Mesodermal cell (in vitro differentiated cells): ENCODE results near the gene PSMD3.
A peak's percentile ranks its signal among the peaks of the same experiment; 100 is the strongest.
"Not testable (repeated sequence)": the region's sequence is repeated elsewhere in the genome, so short reads cannot be mapped to it uniquely, and the experiment has no call there.

Source experiments
- H3K27ac ChIP-seq: 2 replicates; pipeline ENCODE4 v1.7.0; 2013; ENCODE audit warnings: mild to moderate bottlenecking, low read depth, low read length, moderate library complexity; ENCODE audit not compliant: severe bottlenecking
- H3K36me3 ChIP-seq: 2 replicates; pipeline ENCODE4 v1.7.1; 2013; ENCODE audit warnings: mild to moderate bottlenecking, low read length, moderate library complexity; ENCODE audit not compliant: control insufficient read depth, insufficient read depth
- H3K4me1 ChIP-seq: one replicate; pipeline ENCODE4 v1.7.1; 2013; ENCODE audit warnings: mild to moderate bottlenecking, low read length; ENCODE audit not compliant: insufficient read depth, control insufficient read depth, poor library complexity, severe bottlenecking
- H3K4me3 ChIP-seq: 2 replicates; pipeline ENCODE4 v1.7.0; 2013; ENCODE audit warnings: low read length, control low read depth, mild to moderate bottlenecking; ENCODE audit not compliant: insufficient read depth, poor library complexity, severe bottlenecking; ENCODE audit errors: extremely low read depth
- H3K9me3 ChIP-seq: 2 replicates; pipeline ENCODE4 v1.7.1; 2013; ENCODE audit warnings: mild to moderate bottlenecking, low read length, moderate library complexity; ENCODE audit not compliant: control insufficient read depth
- WGBS, 2 experiments: methylation state at CpG; one replicate each; pipeline ENCODE4 v1.1.5; 2013; ENCODE audit warnings: missing lambda C conversion rate in 2 of 2; ENCODE audit not compliant: insufficient coverage in 2 of 2; 5-methylcytosine and 5-hydroxymethylcytosine counted together

Gene PSMD3

GRCh38 chr17:39946551-39947330 is 33.9 kb upstream of the PSMD3 start:
- 85 to 90% methylated on average over 11 to 13 of the region's 15 CpGs for WGBS, 2 experiments
- Histone ChIP-seq H3K4me3 (no peak overlapping the region), H3K4me1 (peaks cover 8% of the 10 kb centered on the region), H3K36me3 (no peaks in the 10 kb centered on the region), H3K9me3 (no peaks in the 10 kb centered on the region), H3K27ac (no peak overlapping the region)

GRCh38 chr17:39948489-39948828 is 32.1 kb upstream of the PSMD3 start:
- not testable (repeated sequence) for H3K4me3 ChIP-seq, H3K36me3 ChIP-seq, H3K9me3 ChIP-seq, H3K27ac ChIP-seq
- H3K4me1 ChIP-seq: peaks cover 11% of the 10 kb centered on the region
- WGBS, 2 experiments: 83 to 89% methylated on average over 2 to 3 of the region's 5 CpGs

- no peaks in the 10 kb centered on the region for H3K9me3 ChIP-seq
- no peak overlapping the region for H3K4me3 ChIP-seq
- no peaks in the 10 kb centered on the region for H3K36me3 ChIP-seq
- H3K27ac ChIP-seq: no peak overlapping the region
- 86% methylated on average over 1 of the region's 2 CpGs; no CpG with 5 or more reads in 1 of the 2 experiments for WGBS, 2 experiments
- peaks cover 11% of the 10 kb centered on the region for H3K4me1 ChIP-seq
These were observed 31.6 kb upstream of the PSMD3 start for GRCh38 chr17:39949028-39949427.

- Histone ChIP-seq H3K4me1 (peaks cover 11% of the 10 kb centered on the region), H3K36me3 (no peaks in the 10 kb centered on the region), H3K27ac (no peak overlapping the region), H3K9me3 (no peaks in the 10 kb centered on the region), H3K4me3 (no peak overlapping the region)
- WGBS, 2 experiments: 81 to 98% methylated on average over 3 of the region's 5 CpGs
These were observed 29.7 kb upstream of the PSMD3 start for GRCh38 chr17:39950871-39951348.

- no peaks in the 10 kb centered on the region for H3K9me3 ChIP-seq
- peaks cover 11% of the 10 kb centered on the region for H3K4me1 ChIP-seq
- no peaks in the 10 kb centered on the region for H3K36me3 ChIP-seq
- no peak overlapping the region for H3K27ac ChIP-seq
- peak overlapping the region; percentile 30 for H3K4me3 ChIP-seq
- WGBS, 2 experiments: 69 to 79% methylated on average over 14 to 17 of the region's 22 CpGs
These were observed 28.5 kb upstream of the PSMD3 start for GRCh38 chr17:39951924-39952679.

- H3K36me3 ChIP-seq: no peaks in the 10 kb centered on the region
- WGBS, 2 experiments: 3 to 6% methylated on average over 8 to 22 of the region's 55 CpGs
- H3K9me3 ChIP-seq: no peaks in the 10 kb centered on the region
- peak overlapping the region; percentile 33 for H3K4me3 ChIP-seq
- H3K4me1 ChIP-seq: peaks cover 11% of the 10 kb centered on the region
- H3K27ac ChIP-seq: no peak overlapping the region
These were observed 27.7 kb upstream of the PSMD3 start for GRCh38 chr17:39952680-39953470.

- 29 to 43% methylated on average over 6 to 8 of the region's 9 CpGs for WGBS, 2 experiments
- H3K27ac ChIP-seq: no peak overlapping the region
- peaks cover 11% of the 10 kb centered on the region for H3K4me1 ChIP-seq
- H3K9me3 ChIP-seq: no peaks in the 10 kb centered on the region
- H3K4me3 ChIP-seq: peak overlapping the region; percentile 33
- H3K36me3 ChIP-seq: no peaks in the 10 kb centered on the region
These were observed 27.1 kb upstream of the PSMD3 start for GRCh38 chr17:39953471-39953888.

GRCh38 chr17:39954876-39955275 is 25.7 kb upstream of the PSMD3 start:
- H3K9me3 ChIP-seq: no peaks in the 10 kb centered on the region
- no peaks in the 10 kb centered on the region for H3K36me3 ChIP-seq
- WGBS, 2 experiments: 82 to 89% methylated on average over 1 to 2 of the region's 4 CpGs
- peaks cover 3% of the 10 kb centered on the region for H3K4me1 ChIP-seq
- H3K4me3 ChIP-seq: no peak overlapping the region
- no peak overlapping the region for H3K27ac ChIP-seq

GRCh38 chr17:39955726-39956225 is 24.8 kb upstream of the PSMD3 start:
- Histone ChIP-seq H3K27ac (no peak overlapping the region), H3K36me3 (no peaks in the 10 kb centered on the region), H3K4me3 (no peak overlapping the region), H3K4me1 (peaks cover 3% of the 10 kb centered on the region), H3K9me3 (no peaks in the 10 kb centered on the region)
- 100% methylated on average over 1 of the region's 4 CpGs; no CpG with 5 or more reads in 1 of the 2 experiments for WGBS, 2 experiments

- Histone ChIP-seq H3K27ac (no peak overlapping the region), H3K4me3 (no peak overlapping the region), H3K36me3 (no peaks in the 10 kb centered on the region), H3K9me3 (no peaks in the 10 kb centered on the region), H3K4me1 (no peaks in the 10 kb centered on the region)
- WGBS, 2 experiments: 80 to 86% methylated on average over 2 to 6 of the region's 8 CpGs
These were observed 20.0 kb upstream of the PSMD3 start for GRCh38 chr17:39960524-39961041.
